A549 treated with Mapracorat at 1 μM for 4 hours (cell line): ENCODE measurements around the gene LATS2. TPM values are rescaled to one million over a fixed set of nuclear protein-coding genes. Genes with fewer than 3 reads are reported as not detected.

Source experiments
- total RNA-seq: library from RNA; stranded (reverse); fragments of 200-300 nt; extraction: Qiagen RNA extraction; gene quantifications from 5 replicates; pipeline ENCODE4 v1.2.3, GENCODE V29; 2022

The LATS2 gene
- total RNA-seq, result 9.8 to 12.3 TPM (median 10.9 TPM) in 5 replicates

DNA sequence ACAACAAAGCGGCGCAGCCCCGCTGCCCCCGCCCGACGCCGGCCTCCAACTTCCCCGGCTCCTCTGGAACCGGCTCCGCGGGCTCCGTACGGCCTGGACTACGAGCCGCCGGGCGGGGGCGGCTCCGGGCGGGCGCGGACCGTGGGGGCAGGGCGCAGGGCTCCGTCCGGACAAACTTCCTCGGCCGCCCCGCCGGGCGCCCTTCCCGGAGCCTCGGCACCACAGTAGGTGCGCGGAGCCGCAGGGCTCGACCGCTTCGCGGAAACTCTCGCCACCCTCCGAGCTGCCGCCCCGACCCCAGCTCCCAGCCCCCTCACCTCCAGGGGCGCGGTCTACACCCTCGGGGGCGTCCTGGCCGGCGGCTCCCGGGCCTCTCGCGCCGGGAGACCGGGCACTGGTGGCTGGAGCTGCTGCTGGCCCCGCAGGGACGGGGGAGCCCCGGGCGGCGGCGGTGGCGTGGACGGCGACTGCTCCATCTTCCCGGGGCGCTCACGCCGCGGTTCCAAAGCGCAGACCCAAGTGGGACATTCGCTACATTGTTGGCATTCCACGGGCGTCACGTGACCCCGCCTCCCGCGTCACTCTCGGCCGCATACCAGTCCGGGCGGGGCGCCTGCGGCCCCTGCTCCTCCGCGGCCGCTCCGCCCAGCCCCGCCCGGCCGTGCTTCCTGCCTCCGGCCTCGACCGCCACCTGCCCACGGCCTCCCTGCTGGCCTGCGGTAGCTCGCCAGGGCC is at the start of gene LATS2:
TSS of gene LATS2 (minus strand) at position 558 of the 735 bp plus-strand sequence. CDS start 15,560 bp downstream, outside the sequence.

Other genes with a start within 250 kb of the LATS2 start
- 5.0 to 6.9 TPM (median 6.5 TPM) in 5 replicates for gene XPO4, start 158.8 kb downstream of the LATS2 start, total RNA-seq
- 139 to 172 TPM (median 152 TPM) in 5 replicates for gene SAP18, start 78.5 kb upstream of the LATS2 start, total RNA-seq
- 12.4 to 15.1 TPM (median 13.6 TPM) in 5 replicates for gene SKA3, start 115.0 kb upstream of the LATS2 start, total RNA-seq
- gene MRPL57, start 115.1 kb upstream of the LATS2 start, total RNA-seq, result 19.4 to 27.3 TPM (median 24.1 TPM) in 5 replicates